ENCODE data around the gene SC5D.
A peak's percentile ranks its signal among the peaks of the same experiment; 100 is the strongest.

Gene SC5D

GRCh38 chr11:121292495-121293287 lies at the start of gene SC5D:
TSS of gene SC5D (plus strand) at chr11:121292771. CDS start at chr11:121303376, 10,605 bp downstream.
- peak; percentile 92 for DNase-seq

DNA sequence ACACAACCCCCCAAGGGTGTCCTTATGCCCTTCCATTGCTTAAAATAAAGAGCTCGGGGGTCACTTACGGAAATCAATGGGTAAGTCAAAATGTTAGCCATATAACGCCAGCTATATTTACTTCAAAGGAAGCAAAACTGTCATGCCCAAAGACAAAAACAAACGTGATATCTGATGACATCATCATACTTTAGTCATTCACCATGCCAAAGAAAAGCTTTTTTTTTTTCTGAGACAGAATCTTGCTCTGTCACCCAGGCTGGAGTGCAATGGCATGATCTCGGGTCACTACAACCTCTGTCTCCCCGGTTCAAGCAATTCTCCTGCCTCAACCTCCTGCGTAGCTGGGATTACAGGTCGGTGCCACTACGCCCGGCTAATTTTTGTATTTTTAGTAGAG lies 47.7 kb upstream of the SC5D start:
- no peak for DNase-seq

DNA sequence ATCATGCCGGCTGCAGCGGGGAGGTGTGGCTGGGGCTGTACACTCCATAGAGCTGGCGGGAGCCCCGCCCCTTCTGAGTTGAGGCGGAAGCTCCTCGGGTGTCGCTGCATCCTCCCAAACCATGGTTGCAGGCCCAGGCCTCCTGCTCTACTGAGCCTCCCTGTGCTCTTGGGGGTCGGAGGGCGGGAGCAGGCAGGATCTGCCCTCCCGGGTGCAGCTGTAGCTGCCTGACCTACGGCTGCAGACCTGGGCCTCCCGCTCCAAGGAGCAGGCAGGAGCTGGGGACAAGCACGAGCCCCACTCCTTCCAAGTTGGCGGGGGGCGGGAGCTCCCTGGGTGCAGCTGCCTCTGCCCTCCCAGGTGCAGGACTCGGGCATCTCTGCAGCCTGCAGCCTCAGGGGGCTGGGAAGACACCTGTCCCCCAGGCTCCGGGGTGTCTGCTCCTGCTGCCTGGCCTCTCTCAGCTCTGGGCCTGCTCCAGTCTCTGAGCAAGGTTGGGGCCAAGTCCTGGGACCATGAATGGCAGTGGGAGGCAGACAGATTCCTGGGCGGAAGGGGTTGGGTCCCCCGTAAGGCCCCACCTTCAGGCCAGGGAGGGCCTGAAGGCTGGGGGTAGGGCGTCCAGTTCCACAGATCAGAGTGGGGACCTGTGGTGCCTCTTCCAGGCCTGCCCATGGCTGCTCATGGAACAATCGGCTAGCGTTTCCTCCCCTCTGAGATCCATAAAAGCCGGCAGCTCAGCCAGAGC lies 46.4 kb upstream of the SC5D start:
- no peak for DNase-seq

GRCh38 chr11:121246769-121247035 lies 45.9 kb upstream of the SC5D start:
- DNase-seq = no peak

DNA sequence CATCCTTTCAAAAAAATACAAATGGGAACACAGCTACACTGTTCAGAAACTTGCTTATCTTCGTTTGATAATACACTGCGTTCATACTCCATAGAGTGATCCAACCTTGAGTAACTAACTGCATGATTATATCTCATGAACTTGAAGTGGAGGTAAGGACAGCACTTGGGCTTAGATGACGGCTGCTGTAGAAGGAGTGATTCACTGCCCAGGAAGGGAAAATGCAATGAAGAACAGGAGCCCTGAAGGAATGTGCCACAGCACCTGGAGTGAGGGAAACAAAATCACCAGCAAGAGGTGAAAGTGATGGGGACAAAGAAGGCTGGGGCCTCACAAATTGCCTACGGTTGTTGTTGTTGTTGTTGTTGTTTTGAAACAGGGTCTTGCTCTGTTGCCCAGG lies 44.1 kb upstream of the SC5D start:
- DNase-seq = no peak

DNA sequence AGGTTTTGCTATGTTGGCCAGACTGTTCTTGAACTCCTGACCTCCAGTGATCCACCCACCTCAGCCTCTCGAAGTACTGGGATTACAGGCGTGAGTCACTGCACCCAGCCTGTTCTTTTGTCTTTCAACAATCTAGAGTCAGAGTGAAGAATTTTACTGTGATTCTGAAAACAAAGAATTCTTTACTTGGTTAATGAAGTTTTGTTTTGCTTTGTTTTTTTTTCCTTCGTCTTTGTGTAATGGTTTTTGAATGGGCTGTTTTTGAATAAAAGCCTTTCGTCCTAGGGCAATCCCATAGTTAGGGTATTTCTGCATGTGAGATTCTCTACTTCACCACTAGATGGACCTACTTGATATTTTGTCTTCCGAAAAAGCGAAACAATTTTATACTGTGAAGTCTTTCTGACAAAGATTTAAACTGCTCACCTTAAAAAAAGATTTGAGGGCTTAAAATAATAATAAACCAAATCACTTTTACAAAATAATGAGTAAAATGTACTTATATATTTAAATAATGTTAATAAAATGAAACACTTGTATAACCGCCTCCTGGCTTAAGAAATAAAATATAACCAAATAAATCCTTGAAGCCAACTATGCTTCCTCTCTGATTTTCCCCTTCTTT lies 43.4 kb upstream of the SC5D start:
- DNase-seq = no peak

DNA sequence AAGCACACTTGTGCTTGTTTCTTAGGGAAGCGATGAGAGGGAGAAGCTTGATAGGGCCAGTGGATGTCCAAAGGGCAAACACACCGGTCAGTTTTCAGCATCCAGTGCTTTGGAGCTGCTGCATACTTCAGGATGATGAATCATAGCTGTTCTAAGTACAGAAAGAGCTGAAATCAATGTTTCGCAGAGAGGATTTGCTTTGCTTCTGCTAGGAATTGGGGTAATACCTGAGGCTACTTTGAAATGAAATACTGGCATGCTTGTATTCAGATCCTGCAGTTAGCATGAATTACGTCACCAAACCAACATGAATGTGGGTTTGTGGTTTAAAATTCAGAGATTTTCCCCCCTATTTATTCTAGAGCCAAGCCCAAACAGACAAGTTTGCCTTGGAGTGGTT lies 41.7 kb upstream of the SC5D start:
- no peak for DNase-seq

DNA sequence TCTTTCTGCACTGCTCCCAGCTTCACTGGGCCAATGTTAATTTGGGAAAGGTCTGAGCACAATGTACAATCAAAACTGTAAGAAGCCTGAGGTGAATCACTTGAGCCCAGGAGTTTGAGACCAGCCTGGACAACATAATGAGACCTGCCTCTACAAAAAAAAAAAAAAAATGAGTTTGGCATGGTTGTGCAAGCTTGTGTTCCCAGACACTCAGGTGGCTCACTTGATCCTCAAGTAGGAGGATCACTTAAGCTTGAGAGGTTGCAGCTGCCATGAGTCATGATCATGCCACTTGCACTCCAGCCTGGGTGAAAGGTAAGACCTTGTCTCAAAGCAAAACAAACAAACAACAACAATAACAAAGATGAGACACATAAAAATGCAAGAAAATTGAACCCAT lies 38.6 kb upstream of the SC5D start:
- no peak for DNase-seq

DNA sequence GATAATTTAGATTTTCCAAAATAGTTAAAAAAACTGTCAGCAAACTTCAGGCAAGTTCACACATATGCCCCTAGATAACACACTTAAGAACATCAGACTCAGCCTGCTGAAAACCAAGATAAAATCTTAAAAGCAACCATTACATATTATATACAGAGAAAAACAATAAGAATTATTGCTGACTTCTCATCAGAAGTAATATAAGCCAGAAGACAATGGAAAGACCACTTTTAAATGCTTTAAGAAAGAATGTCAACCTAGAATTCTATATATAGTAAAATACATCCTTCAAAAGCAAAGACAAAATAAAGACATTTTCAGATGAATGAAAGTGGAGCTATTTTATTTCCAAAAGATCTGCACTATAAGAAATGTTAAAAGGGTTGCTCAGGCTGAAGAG lies 37.8 kb upstream of the SC5D start:
- no peak for DNase-seq

- no peak for DNase-seq
These were observed 37.0 kb upstream of the SC5D start for GRCh38 chr11:121255473-121256125.

DNA sequence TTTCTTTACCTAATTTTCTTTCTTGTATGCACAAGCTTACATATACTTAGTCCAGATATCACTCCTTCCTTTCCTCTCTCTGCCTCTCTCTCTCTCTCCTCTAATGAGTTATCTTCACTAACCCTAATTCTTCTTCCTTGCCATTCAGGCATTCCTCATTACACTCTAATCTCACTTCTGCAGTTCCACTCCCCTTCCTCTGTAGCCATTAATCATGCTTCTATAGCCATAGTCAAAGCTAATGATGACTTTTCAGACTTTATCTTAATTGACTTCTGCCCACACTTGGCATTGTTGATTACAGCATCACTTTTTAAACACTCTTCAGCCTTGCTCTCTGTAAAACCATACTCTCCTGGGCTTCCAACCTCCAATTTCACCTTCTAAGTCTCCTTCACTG lies 35.3 kb upstream of the SC5D start:
- DNase-seq = no peak

DNA sequence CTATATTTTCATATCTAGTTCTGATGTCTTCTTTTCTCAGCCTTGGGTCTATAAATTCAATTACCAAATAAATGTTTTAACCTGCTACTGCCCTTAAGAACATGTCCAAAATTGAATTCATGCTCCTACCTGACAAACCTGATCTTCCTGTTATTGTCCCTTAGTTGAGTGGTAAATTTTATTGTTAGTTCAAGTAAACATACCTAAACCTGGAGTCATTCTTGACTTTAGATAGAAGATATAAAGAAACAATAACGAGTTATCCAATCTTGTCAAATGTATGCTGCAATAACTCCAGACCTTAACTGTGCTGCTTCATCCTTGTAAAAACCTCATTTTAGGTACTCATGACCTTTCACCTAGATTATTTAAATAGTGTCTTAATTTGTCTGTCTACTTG lies 34.6 kb upstream of the SC5D start:
- no peak for DNase-seq

- DNase-seq = no peak
These were observed 27.0 kb upstream of the SC5D start for GRCh38 chr11:121265586-121265985.

- DNase-seq = no peak
These were observed 24.0 kb upstream of the SC5D start for GRCh38 chr11:121268581-121268980.

DNA sequence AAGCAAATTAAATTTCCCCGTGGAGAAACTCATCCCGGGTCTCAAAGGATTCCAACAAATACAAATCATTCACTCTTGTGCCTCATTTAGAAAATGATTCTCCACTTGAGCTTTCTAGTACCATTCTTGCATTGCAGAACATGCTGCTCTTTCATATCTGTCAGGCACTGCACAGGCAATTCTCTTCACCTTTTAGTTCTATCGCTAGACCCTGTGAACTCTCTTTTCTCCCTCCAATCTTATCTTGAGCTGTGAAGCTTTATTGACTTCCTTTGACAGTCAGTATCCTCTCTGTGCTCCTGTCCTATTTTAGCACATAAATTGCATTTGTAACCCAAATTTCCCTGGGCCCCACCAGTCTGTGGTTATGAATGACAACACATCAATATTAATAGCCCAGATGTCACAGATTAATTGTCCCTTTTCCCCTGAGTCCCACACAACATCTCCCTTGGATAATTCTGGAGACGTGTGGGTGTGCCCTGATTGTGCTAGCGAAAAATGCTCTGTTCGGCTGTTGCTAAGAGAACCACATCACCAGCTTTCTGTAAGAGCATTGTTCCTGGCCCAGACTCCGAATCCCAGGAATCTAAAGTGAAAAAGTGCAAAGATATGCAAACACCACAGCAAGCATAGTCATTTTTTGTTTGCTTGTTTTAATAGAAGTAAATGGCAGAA lies 22.4 kb upstream of the SC5D start:
- DNase-seq = no peak

GRCh38 chr11:121274332-121274991 lies 18.1 kb upstream of the SC5D start:
- no peak for DNase-seq

DNA sequence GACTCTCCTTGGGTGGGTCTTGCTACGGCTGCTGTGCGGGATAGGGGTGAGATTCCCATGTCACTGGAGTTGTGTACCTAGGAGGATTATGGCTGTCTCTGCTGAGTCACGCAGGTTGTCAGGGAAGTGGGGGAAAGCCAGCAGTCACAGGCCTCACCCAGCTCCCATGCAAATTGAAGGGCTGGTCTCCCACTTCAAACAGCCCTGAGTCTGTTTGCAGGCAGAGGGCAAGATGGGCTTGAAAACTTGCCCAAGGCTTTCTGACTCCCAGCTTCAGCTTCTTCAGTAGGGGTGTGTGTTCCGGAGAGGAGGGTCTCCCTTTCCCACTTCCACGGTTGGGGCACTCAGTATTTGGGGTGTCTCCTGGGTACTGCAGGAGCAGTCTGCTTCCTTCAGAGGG lies 10.9 kb upstream of the SC5D start:
- DNase-seq = no peak

DNA sequence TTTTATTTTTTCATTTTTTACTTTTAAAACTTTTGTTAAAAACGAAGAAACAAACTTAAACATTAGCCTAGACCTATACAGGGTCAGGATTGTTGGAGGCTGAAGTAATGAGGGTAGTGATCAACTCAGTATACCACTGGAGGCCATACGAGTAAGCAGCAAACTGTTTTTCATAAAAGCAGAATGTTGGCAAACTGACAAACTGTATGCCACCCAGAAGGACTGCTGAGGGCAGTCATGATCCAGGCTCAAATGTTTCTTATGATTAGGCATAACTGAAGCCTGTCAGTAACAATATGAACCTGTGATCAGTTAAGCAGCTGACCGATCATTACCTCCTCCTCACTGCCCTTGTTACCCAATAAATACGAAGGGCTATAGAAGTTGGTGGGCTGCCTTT lies 10.2 kb upstream of the SC5D start:
- DNase-seq = no peak

DNA sequence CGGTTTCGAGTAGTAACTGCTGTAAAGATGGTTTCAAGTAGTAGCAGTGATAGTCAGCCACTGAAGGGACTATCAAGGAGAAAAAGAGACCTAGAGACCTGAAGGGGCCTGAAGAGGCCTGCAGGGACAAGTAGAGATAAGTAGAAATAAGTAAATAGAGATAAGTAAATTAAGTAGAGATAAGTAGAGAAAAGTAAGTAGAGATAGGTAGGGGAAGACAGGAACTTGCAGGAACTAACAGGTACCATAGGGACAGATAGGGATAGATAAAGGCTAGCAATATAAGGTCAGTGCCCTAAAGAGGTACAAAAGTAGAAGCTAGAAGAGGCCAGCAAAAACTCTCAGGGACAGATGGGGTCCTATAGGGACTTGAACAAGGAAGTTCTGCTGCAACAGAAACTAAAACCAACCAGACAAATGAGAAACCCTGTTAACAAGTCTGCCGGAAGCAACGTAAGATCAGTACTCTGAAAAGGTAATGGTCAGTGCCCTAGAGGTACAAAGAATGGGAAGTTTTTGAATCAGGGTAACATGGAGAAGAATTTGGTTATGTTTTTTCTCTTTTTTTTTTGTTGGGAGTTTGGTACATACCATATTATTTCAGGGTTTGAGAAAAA lies 9.6 kb upstream of the SC5D start:
- no peak for DNase-seq

- DNase-seq = no peak
These were observed 1.3 kb upstream of the SC5D start for GRCh38 chr11:121291319-121291718.

DNA sequence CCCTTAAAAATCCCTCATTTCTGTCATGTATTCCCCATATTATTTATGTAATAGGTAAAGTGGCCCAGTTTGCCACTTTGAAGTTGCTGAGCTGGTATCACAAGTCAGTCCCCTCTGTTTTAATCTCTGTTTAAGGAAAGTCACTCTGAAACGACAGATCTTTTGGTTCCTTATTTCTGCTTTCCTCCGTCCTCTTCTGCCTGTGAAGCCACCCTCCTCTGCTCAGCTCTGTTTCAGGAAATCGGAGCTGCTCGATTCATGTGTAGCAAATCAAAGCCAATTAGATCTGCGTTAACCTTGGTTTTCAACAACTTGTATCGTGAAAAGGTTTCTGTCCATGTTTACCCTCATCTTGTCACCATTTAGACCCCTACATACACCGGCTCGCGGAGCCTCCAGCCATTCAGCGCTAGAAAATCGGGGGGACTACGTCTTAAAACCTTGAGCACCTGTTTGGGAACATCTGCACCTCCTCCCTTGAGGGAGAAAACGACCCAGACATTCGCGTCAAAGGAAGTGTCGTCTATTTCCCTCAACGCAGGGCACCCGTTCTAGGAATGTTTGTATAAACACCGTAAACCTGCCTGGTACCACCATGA lies 576 bp upstream of the SC5D start:
- DNase-seq = no peak

DNA sequence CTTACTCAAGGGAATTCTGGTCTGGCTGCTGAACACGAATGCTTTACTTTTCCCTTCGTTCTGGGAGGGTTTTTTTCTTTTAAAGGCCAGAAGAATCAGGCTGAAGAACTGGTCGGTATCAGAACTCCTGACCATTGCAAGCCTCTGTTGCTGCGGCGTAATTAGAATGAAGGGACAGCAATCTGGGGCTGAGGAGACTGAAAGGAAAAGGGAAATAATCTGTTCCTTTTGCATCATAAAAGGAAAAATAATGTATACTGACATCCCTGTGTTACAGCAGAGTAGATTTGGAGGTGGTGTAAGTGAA lies 670 bp downstream of the SC5D start:
- DNase-seq = no peak
